NB4 (cell line): ENCODE results near the gene ZC3H12D.

Experiments
- MYC ChIP-seq: IDR thresholded peaks from 2 replicates; pipeline ENCODE4 v1.6.1; 2011; ENCODE audit warnings: low read depth, low read length
- POLR2A ChIP-seq: IDR thresholded peaks from 2 replicates; pipeline ENCODE4 v1.6.1; 2011; ENCODE audit warnings: mild to moderate bottlenecking; ENCODE audit not compliant: insufficient read length; ENCODE audit errors: extremely low read depth
- TF ChIP-seq, protein P1 (sequence below): IDR thresholded peaks from one replicate; pipeline ENCODE4 v1.5.1; 2012; ENCODE audit warnings: low read depth, low read length

DNA sequence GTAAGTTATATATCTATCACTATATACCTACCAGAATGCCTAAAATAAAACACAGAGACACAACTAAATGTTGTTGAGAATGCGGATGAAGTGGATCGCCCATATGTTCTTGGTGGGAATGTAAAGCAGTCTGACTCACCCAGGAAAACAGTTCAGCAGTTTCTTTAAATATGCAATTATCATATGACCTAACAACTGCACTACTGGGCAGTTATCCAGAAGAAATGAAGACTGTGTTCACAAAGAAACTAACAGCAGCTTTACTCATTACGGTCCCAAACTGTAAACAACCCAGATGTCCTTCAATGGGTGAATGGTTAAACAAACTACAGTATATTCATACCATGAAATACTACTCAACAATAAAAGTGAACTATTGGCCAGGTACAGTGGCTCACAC lies 14.3 kb upstream of the ZC3H12D start:
- TF ChIP-seq, protein P1, sequence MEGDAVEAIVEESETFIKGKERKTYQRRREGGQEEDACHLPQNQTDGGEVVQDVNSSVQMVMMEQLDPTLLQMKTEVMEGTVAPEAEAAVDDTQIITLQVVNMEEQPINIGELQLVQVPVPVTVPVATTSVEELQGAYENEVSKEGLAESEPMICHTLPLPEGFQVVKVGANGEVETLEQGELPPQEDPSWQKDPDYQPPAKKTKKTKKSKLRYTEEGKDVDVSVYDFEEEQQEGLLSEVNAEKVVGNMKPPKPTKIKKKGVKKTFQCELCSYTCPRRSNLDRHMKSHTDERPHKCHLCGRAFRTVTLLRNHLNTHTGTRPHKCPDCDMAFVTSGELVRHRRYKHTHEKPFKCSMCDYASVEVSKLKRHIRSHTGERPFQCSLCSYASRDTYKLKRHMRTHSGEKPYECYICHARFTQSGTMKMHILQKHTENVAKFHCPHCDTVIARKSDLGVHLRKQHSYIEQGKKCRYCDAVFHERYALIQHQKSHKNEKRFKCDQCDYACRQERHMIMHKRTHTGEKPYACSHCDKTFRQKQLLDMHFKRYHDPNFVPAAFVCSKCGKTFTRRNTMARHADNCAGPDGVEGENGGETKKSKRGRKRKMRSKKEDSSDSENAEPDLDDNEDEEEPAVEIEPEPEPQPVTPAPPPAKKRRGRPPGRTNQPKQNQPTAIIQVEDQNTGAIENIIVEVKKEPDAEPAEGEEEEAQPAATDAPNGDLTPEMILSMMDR = no peak
- TF ChIP-seq POLR2A = no peak
- TF ChIP-seq MYC = no peak
